CD14-positive monocyte (primary cell): Measurements from ENCODE around the gene FAHD2B. TPM values are rescaled to one million over a fixed set of nuclear protein-coding genes. Genes with fewer than 3 reads are reported as not detected.
"Not testable (repeated sequence)": the region's sequence is repeated elsewhere in the genome, so short reads cannot be mapped to it uniquely, and the experiment has no call there.

Source experiments
- DNase-seq, 3 donors: peaks; one replicate each; pipeline ENCODE4 v3.0.0-alpha.2; 2011 to 2022
- H2AFZ ChIP-seq: 2 replicates; pipeline ENCODE4 v1.6.0; 2012; ENCODE audit warnings: mild to moderate bottlenecking, low read depth, low read length, inconsistent platforms; ENCODE audit not compliant: insufficient read depth, poor library complexity, severe bottlenecking
- H3K27ac ChIP-seq, 2 donors: 1 replicate in 1 of 2; 2 replicates in 1 of 2; pipeline ENCODE4 v1.5.1; 2012 to 2013; ENCODE audit warnings: low read length in 2 of 2, control low read depth in 1 of 2, inconsistent platforms in 1 of 2, low read depth in 1 of 2, mild to moderate bottlenecking in 1 of 2
- H3K27me3 ChIP-seq, 2 donors: one replicate each; pipeline versions ENCODE4 v1.6.0 to v1.6.1; 2011 to 2013; ENCODE audit warnings: low read length in 2 of 2; ENCODE audit not compliant: control insufficient read depth in 2 of 2, insufficient read depth in 2 of 2
- H3K36me3 ChIP-seq, 2 donors: replicated peaks in 1 of 2; 1 replicate in 1 of 2; 2 replicates in 1 of 2; pipeline versions ENCODE4 v1.5.1 to v1.6.1; 2012 to 2013; ENCODE audit warnings: low read length in 2 of 2, control low read depth in 1 of 2, inconsistent platforms in 1 of 2, mild to moderate bottlenecking in 1 of 2; ENCODE audit not compliant: insufficient read depth in 2 of 2, control insufficient read depth in 1 of 2
- H3K4me1 ChIP-seq, 2 donors: 1 replicate in 1 of 2; 2 replicates in 1 of 2; pipeline versions ENCODE4 v1.5.1 to v1.6.1; 2012 to 2013; ENCODE audit warnings: low read length in 2 of 2, control low read depth in 1 of 2, inconsistent platforms in 1 of 2, mild to moderate bottlenecking in 1 of 2, moderate library complexity in 1 of 2; ENCODE audit not compliant: insufficient read depth in 2 of 2, control insufficient read depth in 1 of 2
- H3K4me2 ChIP-seq: replicated peaks from 2 replicates; pipeline ENCODE3; 2012; ENCODE audit warnings: low read length, moderate library complexity, mild to moderate bottlenecking; ENCODE audit not compliant: poor library complexity, severe bottlenecking; ENCODE audit errors: extremely low read depth
- H3K4me3 ChIP-seq, 3 experiments: fragments of 200-600 bp in 1 of 3; sonication (generic) in 1 of 3; replicated peaks in 1 of 3; 1 replicate in 2 of 3; 2 replicates in 1 of 3; pipeline ENCODE4 v1.5.1; 2011 to 2013; ENCODE audit warnings: low read length in 3 of 3, mild to moderate bottlenecking in 3 of 3, control low read depth in 2 of 3, low read depth in 2 of 3, inconsistent platforms in 1 of 3, moderate library complexity in 1 of 3
- H3K79me2 ChIP-seq: 2 replicates; pipeline ENCODE4 v1.6.0; 2012; ENCODE audit warnings: mild to moderate bottlenecking, control low read depth, inconsistent platforms, low read length, moderate library complexity; ENCODE audit not compliant: insufficient read depth
- H3K9ac ChIP-seq: 2 replicates; pipeline ENCODE4 v1.6.0; 2017; ENCODE audit warnings: low read length, mild to moderate bottlenecking; ENCODE audit not compliant: insufficient read depth, poor library complexity, severe bottlenecking
- H3K9me3 ChIP-seq, 2 donors: replicated peaks in 1 of 2; 1 replicate in 1 of 2; 2 replicates in 1 of 2; pipeline versions ENCODE4 v1.5.1 to v1.6.1; 2012 to 2013; ENCODE audit warnings: low read length in 2 of 2, control low read depth in 1 of 2; ENCODE audit not compliant: control insufficient read depth in 1 of 2, insufficient read depth in 1 of 2
- H4K20me1 ChIP-seq: 2 replicates; pipeline ENCODE4 v1.6.0; 2012; ENCODE audit warnings: mild to moderate bottlenecking, low read length, control low read depth, moderate library complexity; ENCODE audit not compliant: insufficient read depth
- H3K27ac Mint-ChIP-seq, 7 donors: one replicate each; pipeline ENCODE4 v1.8.0; 2020; ENCODE audit warnings: mild to moderate bottlenecking in 7 of 7, mixed read lengths in 7 of 7, moderate library complexity in 6 of 7, inconsistent platforms in 2 of 7
- H3K27me3 Mint-ChIP-seq, 3 donors: one replicate each; pipeline ENCODE4 v1.8.0; 2021 to 2022; ENCODE audit warnings: low read depth in 3 of 3, mild to moderate bottlenecking in 3 of 3, mixed read lengths in 3 of 3, moderate library complexity in 3 of 3, inconsistent platforms in 1 of 3
- H3K36me3 Mint-ChIP-seq, 2 donors: one replicate each; pipeline ENCODE4 v1.8.0; 2020; ENCODE audit warnings: mixed read lengths in 2 of 2, inconsistent platforms in 1 of 2, mild to moderate bottlenecking in 1 of 2
- H3K4me1 Mint-ChIP-seq: one replicate; pipeline ENCODE4 v1.8.0; 2020; ENCODE audit warnings: mild to moderate bottlenecking, mixed read lengths
- H3K4me3 Mint-ChIP-seq, 2 donors: one replicate each; pipeline ENCODE4 v1.8.0; 2020; ENCODE audit warnings: mild to moderate bottlenecking in 2 of 2, mixed read lengths in 2 of 2, moderate library complexity in 1 of 2
- H3K9me3 Mint-ChIP-seq, 7 donors: one replicate each; pipeline ENCODE4 v1.8.0; 2020 to 2022; ENCODE audit warnings: mixed read lengths in 7 of 7, mild to moderate bottlenecking in 6 of 7, moderate library complexity in 6 of 7, inconsistent platforms in 2 of 7
- CTCF ChIP-seq: fragments of 200-600 bp; IDR thresholded peaks from one replicate; pipeline ENCODE4 v1.8.0; 2022; ENCODE audit warnings: antibody characterized with exemption, mild to moderate bottlenecking
- WGBS: methylation state at CpG from one replicate; pipeline ENCODE4 v1.1.5; 2013; ENCODE audit warnings: missing lambda C conversion rate; ENCODE audit not compliant: insufficient coverage; 5-methylcytosine and 5-hydroxymethylcytosine counted together
- intact Hi-C, 2 donors: fragments of 100-400 bp; cut with micrococcal nuclease; formaldehyde crosslinking; loops; one replicate each; pipeline versions ENCODE4 v1.15.0 to v1.15.1; 2023
- polyA plus RNA-seq, 3 donors: library from polyadenylated mRNA; depleted of rRNA in 1 of 3; unstranded in 2 of 3; stranded (reverse) in 1 of 3; fragments of 300-500 nt in 2 of 3; fragments of >200 nt in 1 of 3; fragmentation: Illumina TruSeq in 2 of 3; gene quantifications; 1 replicate in 2 of 3; 2 replicates in 1 of 3; pipeline ENCODE4 v1.2.3, GENCODE V29; 2012 to 2021

The FAHD2B gene
- polyA plus RNA-seq, 3 donors = 0.39 to 0.57 (median 0.40) TPM

GRCh38 chr2:97113050-97113881, 18.6 kb upstream of the FAHD2B start, which contains the start of gene ANKRD36:
Gene ANKRD36 (plus strand): TSS chr2:97113153. CDS start chr2:97113740, 587 bp downstream.
- intact Hi-C loops, H3K79me2 ChIP-seq, H3K36me3 Mint-ChIP-seq, H3K27me3 ChIP-seq, H4K20me1 ChIP-seq, H3K4me1 ChIP-seq, H3K9me3 Mint-ChIP-seq, H3K36me3 ChIP-seq, H3K9me3 ChIP-seq: not testable (repeated sequence)
- Mint-ChIP-seq H3K27me3 (peaks cover 4 to 12% (median 5%) of the 10 kb centered on the region in 3 donors), H3K4me3 (peak within 1 kb of the TSS; percentile 98 to 99), H3K4me1 (peaks cover 12% of the 10 kb centered on the region), H3K27ac (peak within 1 kb of the TSS; percentile 82 to 94 (median 93))
- Histone ChIP-seq H3K4me3 (peak within 1 kb of the TSS; percentile 66 to 84 (median 77)), H2AFZ (peak within 1 kb of the TSS; percentile 99), H3K4me2 (peak within 1 kb of the TSS; percentile 74), H3K27ac (peak within 1 kb of the TSS; percentile 60 to 76), H3K9ac (peak within 1 kb of the TSS; percentile 71)
- 0% methylated on average over 36 of the region's 74 CpGs for WGBS
- peak; percentile 61 to 75 (median 72) for DNase-seq

- intact Hi-C loops, H3K27me3 ChIP-seq, H3K9me3 Mint-ChIP-seq, H3K36me3 Mint-ChIP-seq, H3K79me2 ChIP-seq, H3K9me3 ChIP-seq, H3K4me1 ChIP-seq, H3K36me3 ChIP-seq, H4K20me1 ChIP-seq: not testable (repeated sequence)
- Mint-ChIP-seq H3K4me1 (peaks cover 12% of the 10 kb centered on the region), H3K27me3 (peaks cover 4 to 12% (median 5%) of the 10 kb centered on the region in 3 donors), H3K27ac (peak overlapping the region; percentile 82 to 92 (median 88)), H3K4me3 (peak overlapping the region; percentile 95 to 99)
- 0% methylated on average over 26 of the region's 44 CpGs for WGBS
- H3K4me2 ChIP-seq = peak overlapping the region; percentile 74
- DNase-seq = peak in 2 of 3 donors; percentile 9 to 18
- H3K27ac ChIP-seq = peak overlapping the region; percentile 60 to 76
- H3K4me3 ChIP-seq = peak overlapping the region; percentile 66 to 84 (median 77)
- peak; percentile 88 for TF ChIP-seq CTCF
- H3K9ac ChIP-seq = peak overlapping the region; percentile 71
- H2AFZ ChIP-seq = peak overlapping the region; percentile 99
Observed at GRCh38 chr2:97112320-97113049, 17.8 kb upstream of the FAHD2B start.

GRCh38 chr2:97111246-97111645, 16.6 kb upstream of the FAHD2B start:
- H2AFZ ChIP-seq, H3K4me3 ChIP-seq, H3K27ac Mint-ChIP-seq, H4K20me1 ChIP-seq, H3K9ac ChIP-seq, H3K27ac ChIP-seq, H3K9me3 Mint-ChIP-seq, DNase-seq, H3K4me1 ChIP-seq, H3K9me3 ChIP-seq, intact Hi-C loops, H3K79me2 ChIP-seq, H3K27me3 ChIP-seq, H3K4me2 ChIP-seq, H3K36me3 ChIP-seq, H3K36me3 Mint-ChIP-seq: not testable (repeated sequence)
- Mint-ChIP-seq H3K4me3 (peak overlapping the region in 1 of 2 donors; percentile 35), H3K27me3 (peaks cover 4 to 12% (median 7%) of the 10 kb centered on the region in 3 donors), H3K4me1 (peaks cover 12% of the 10 kb centered on the region)
- 100% methylated on average over 6 of the region's 9 CpGs for WGBS
